GM18508 (cell line): ENCODE measurements around the gene LYRM9.
"Not testable (repeated sequence)": the region's sequence is repeated elsewhere in the genome, so short reads cannot be mapped to it uniquely, and the experiment has no call there.

Experiments
- ATAC-seq: cut with Tn5 transposase; IDR thresholded peaks from one replicate; pipeline ENCODE4 v1.9.1; 2021; ENCODE audit warnings: moderate number of reproducible peaks; ENCODE audit not compliant: insufficient read depth, unreplicated experiment

Gene LYRM9

GRCh38 chr17:27846808-27847307 is 46.3 kb downstream of the LYRM9 start:
- ATAC-seq: not testable (repeated sequence)

- ATAC-seq: no peak
Observed at GRCh38 chr17:27846042-27846655, 47.0 kb downstream of the LYRM9 start.

GRCh38 chr17:27845264-27846041 is 47.7 kb downstream of the LYRM9 start:
- ATAC-seq: no peak

GRCh38 chr17:27840688-27841087 is 52.5 kb downstream of the LYRM9 start:
- ATAC-seq: no peak

GRCh38 chr17:27840406-27840678 is 52.8 kb downstream of the LYRM9 start:
- not testable (repeated sequence) for ATAC-seq

- ATAC-seq: not testable (repeated sequence)
Observed at GRCh38 chr17:27839571-27840405, 53.4 kb downstream of the LYRM9 start.

- ATAC-seq: not testable (repeated sequence)
Observed at GRCh38 chr17:27838607-27839006, 54.6 kb downstream of the LYRM9 start.

- ATAC-seq: not testable (repeated sequence)
Observed at GRCh38 chr17:27837769-27838168, 55.4 kb downstream of the LYRM9 start.

GRCh38 chr17:27836651-27837050 is 56.5 kb downstream of the LYRM9 start:
- ATAC-seq: no peak

GRCh38 chr17:27834571-27834970 is 58.6 kb downstream of the LYRM9 start:
- no peak for ATAC-seq

GRCh38 chr17:27832831-27833230 is 60.3 kb downstream of the LYRM9 start:
- ATAC-seq: no peak

GRCh38 chr17:27829888-27830287 is 63.3 kb downstream of the LYRM9 start:
- not testable (repeated sequence) for ATAC-seq

- not testable (repeated sequence) for ATAC-seq
Observed at GRCh38 chr17:27829143-27829711, 63.9 kb downstream of the LYRM9 start.
